Breast epithelium (tissue), 4 donors: ENCODE results near the gene TBRG4. TPM values are rescaled to one million over a fixed set of nuclear protein-coding genes. Genes with fewer than 3 reads are reported as not detected.
A peak's percentile ranks its signal among the peaks of the same experiment; 100 is the strongest.

Experiments used
- DNase-seq, 2 donors: peaks; one replicate each; pipeline ENCODE4 v3.0.0-alpha.2; 2019; ENCODE audit warnings: low spot score in 2 of 2
- H3K27ac ChIP-seq, 2 donors: fragments of 200-600 bp; sonication (generic) in 1 of 2; one replicate each; pipeline ENCODE4 v1.5.1; 2016 to 2019; ENCODE audit warnings: mild to moderate bottlenecking in 1 of 2
- H3K27me3 ChIP-seq, 2 donors: fragments of 200-600 bp; sonication (generic) in 1 of 2; one replicate each; pipeline versions ENCODE4 v1.5.1 to v1.6.0; 2017 to 2019; ENCODE audit warnings: control low read depth in 1 of 2, mild to moderate bottlenecking in 1 of 2
- H3K36me3 ChIP-seq: fragments of 200-600 bp; one replicate; pipeline ENCODE4 v1.5.1; 2019
- H3K4me1 ChIP-seq, 2 donors: fragments of 200-600 bp; sonication (generic); one replicate each; pipeline ENCODE4 v1.5.1; 2016 to 2019; ENCODE audit warnings: control low read depth in 1 of 2
- H3K4me3 ChIP-seq, 3 donors: fragments of 200-600 bp; sonication (generic); 1 replicate in 2 of 3; 2 replicates in 1 of 3; pipeline ENCODE4 v1.5.1; 2016 to 2019; ENCODE audit warnings: mild to moderate bottlenecking in 3 of 3, moderate library complexity in 2 of 3
- H3K9me3 ChIP-seq, 2 donors: fragments of 200-600 bp; sonication (generic) in 1 of 2; one replicate each; pipeline ENCODE4 v1.5.1; 2016 to 2019; ENCODE audit warnings: control low read depth in 1 of 2
- POLR2A ChIP-seq: fragments of 450-650 bp; IDR thresholded peaks from one replicate; pipeline ENCODE4 v1.6.1; 2016; ENCODE audit warnings: antibody characterized with exemption, mild to moderate bottlenecking, moderate library complexity
- POLR2AphosphoS5 ChIP-seq, 3 donors: sonication (generic); formaldehyde crosslinking; IDR thresholded peaks; one replicate each; pipeline ENCODE4 v1.6.1; 2017; ENCODE audit warnings: antibody characterized with exemption in 3 of 3
- intact Hi-C: fragments of 100-400 bp; cut with DNase I; formaldehyde crosslinking; loops from one replicate; pipeline ENCODE4 v1.15.1; 2023; ENCODE audit warnings: low total_unique reads
- total RNA-seq, 3 donors: library from RNA; depleted of rRNA; stranded (reverse); fragments of >200 nt; gene quantifications; one replicate each; pipeline ENCODE4 v1.1.0, GENCODE V29; 2016
- TF ChIP-seq, protein P1 (sequence below), 3 donors: fragments of 450-650 bp; IDR thresholded peaks; one replicate each; pipeline ENCODE4 v1.5.1; 2016 to 2017; ENCODE audit warnings: antibody characterized with exemption in 3 of 3, mild to moderate bottlenecking in 3 of 3, moderate library complexity in 3 of 3

The TBRG4 gene
- total RNA-seq, 3 donors from 2014 or later = 37.9 to 63.8 (median 62.3) TPM

DNA sequence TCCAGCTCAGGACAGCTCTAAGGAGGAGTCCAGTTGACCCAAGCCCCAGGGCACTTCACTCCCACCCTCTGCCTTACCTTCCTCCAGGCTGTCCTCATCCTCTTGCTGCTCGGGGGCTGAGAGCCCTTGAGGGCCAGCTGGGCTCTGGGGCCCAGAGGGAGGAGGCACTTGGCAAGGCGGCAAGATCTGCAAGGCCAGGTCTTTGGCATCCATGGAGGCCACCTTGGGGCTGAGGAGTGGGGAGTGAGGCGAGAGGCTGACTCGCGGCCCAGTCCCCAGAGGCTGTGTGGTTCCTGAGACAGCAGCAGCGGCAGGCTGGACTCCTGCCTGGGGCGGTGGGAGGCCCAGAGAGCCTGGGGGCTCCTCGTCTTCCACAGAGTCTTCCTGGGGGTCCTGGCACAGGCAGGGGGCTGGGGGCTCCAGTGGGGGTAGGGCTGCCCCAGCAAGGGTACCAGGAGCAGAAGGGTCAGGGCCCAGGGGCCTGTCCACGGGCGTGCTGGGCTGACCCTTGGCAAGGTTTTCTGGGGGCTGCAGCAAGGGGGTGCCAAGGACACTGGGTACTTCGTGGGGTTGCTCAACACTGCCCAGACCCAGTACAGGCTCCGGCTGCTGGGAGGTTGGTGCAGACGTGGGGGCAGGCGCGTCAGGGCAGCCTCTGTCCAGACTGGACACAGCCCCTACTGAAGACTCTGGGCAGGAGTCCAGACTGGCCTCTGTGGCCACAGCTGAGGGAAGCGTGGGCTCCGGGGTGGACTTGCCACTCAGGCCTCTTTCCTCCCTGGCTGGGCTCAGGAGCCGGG lies 29.3 kb downstream of the TBRG4 start:
- intact Hi-C loops = loop anchor here (10.0 kb wide), 1 partner anchor 1773 kb away; no protein-coding TSS in a partner anchor
- H3K4me1 ChIP-seq = no peaks in the 10 kb centered on the region
- DNase-seq = no peak
- no peaks in the 10 kb centered on the region for H3K9me3 ChIP-seq
- H3K4me3 ChIP-seq = no peak overlapping the region
- H3K27ac ChIP-seq = no peak overlapping the region
- no peaks in the 10 kb centered on the region for H3K27me3 ChIP-seq
- TF ChIP-seq POLR2A (no peak), POLR2AphosphoS5 (IDR thresholded peaks at IDR 0.05) (no peak)
- TF ChIP-seq, protein P1, sequence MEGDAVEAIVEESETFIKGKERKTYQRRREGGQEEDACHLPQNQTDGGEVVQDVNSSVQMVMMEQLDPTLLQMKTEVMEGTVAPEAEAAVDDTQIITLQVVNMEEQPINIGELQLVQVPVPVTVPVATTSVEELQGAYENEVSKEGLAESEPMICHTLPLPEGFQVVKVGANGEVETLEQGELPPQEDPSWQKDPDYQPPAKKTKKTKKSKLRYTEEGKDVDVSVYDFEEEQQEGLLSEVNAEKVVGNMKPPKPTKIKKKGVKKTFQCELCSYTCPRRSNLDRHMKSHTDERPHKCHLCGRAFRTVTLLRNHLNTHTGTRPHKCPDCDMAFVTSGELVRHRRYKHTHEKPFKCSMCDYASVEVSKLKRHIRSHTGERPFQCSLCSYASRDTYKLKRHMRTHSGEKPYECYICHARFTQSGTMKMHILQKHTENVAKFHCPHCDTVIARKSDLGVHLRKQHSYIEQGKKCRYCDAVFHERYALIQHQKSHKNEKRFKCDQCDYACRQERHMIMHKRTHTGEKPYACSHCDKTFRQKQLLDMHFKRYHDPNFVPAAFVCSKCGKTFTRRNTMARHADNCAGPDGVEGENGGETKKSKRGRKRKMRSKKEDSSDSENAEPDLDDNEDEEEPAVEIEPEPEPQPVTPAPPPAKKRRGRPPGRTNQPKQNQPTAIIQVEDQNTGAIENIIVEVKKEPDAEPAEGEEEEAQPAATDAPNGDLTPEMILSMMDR (IDR thresholded peaks at IDR 0.05) = no peak
- H3K36me3 ChIP-seq = no peaks in the 10 kb centered on the region

GRCh38 chr7:45081670-45081974 lies 29.9 kb downstream of the TBRG4 start:
- no peaks in the 10 kb centered on the region for H3K4me1 ChIP-seq
- intact Hi-C loops = loop anchor here (10.0 kb wide), 1 partner anchor 1773 kb away; no protein-coding TSS in a partner anchor
- TF ChIP-seq, protein P1 (IDR thresholded peaks at IDR 0.05) = no peak
- no peak for TF ChIP-seq POLR2AphosphoS5 (IDR thresholded peaks at IDR 0.05)
- TF ChIP-seq POLR2A = no peak
- no peak overlapping the region for H3K4me3 ChIP-seq
- no peaks in the 10 kb centered on the region for H3K36me3 ChIP-seq
- H3K9me3 ChIP-seq = no peaks in the 10 kb centered on the region
- no peaks in the 10 kb centered on the region for H3K27me3 ChIP-seq
- H3K27ac ChIP-seq = peak overlapping the region in 1 of 2 donors; percentile 12
- no peak for DNase-seq

DNA sequence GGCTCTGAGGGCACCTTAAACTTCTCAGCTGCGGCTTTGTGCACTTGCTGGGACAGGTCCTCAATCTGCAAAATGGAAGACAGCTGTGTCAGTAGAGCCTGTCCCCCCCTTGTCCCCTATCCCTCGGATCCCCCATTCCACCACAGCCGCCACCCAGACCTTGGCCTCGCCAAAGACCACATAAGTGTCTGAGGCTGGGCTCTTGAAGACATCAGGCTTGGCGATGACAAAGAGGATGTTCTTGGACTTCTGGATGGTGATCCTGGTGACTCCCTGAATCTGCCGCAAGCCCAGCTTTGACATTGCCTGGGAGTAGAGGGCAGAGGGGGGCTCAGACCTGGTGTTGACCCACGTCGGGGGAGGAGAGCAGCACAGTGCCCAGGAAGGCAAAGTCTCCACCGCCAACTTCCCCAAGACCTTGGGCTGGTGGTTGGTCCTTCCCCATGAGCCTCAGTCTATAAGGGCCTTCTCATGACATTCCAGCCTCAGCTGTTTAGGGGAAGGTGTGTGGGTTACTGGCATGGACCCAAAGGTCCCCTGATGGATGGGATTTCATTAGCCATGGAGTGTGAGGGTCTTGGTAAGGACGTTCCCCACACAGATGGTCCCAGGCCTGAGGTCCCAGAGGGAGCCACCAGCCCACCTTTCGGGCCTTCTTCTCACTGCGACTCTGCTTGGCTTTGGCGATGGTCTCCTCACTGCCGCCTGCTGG lies 30.4 kb downstream of the TBRG4 start:
- H3K9me3 ChIP-seq = no peaks in the 10 kb centered on the region
- intact Hi-C loops = loop anchor here (10.0 kb wide), 1 partner anchor 1774 kb away; no protein-coding TSS in a partner anchor
- TF ChIP-seq, protein P1 (IDR thresholded peaks at IDR 0.05) = no peak
- no peak for TF ChIP-seq POLR2AphosphoS5 (IDR thresholded peaks at IDR 0.05)
- no peak for TF ChIP-seq POLR2A
- peak overlapping the region in 1 of 2 donors; percentile 12 for H3K27ac ChIP-seq
- no peaks in the 10 kb centered on the region for H3K4me1 ChIP-seq
- H3K27me3 ChIP-seq = no peaks in the 10 kb centered on the region
- no peaks in the 10 kb centered on the region for H3K36me3 ChIP-seq
- no peak for DNase-seq
- no peak overlapping the region for H3K4me3 ChIP-seq

- DNase-seq = peak in 1 of 2 donors; percentile 7
- H3K36me3 ChIP-seq = no peaks in the 10 kb centered on the region
Measured at GRCh38 chr7:45080265-45080957, 31.1 kb downstream of the TBRG4 start.

More at GRCh38 chr7:45080265-45080957, 31.1 kb downstream of the TBRG4 start:
- no peaks in the 10 kb centered on the region for H3K27me3 ChIP-seq
- intact Hi-C loops = loop anchor here (10.0 kb wide), 1 partner anchor 1774 kb away; no protein-coding TSS in a partner anchor
- no peak overlapping the region for H3K4me3 ChIP-seq
- no peaks in the 10 kb centered on the region for H3K4me1 ChIP-seq
- no peak for TF ChIP-seq POLR2A
- no peak for TF ChIP-seq POLR2AphosphoS5 (IDR thresholded peaks at IDR 0.05)
- TF ChIP-seq, protein P1 (IDR thresholded peaks at IDR 0.05) = no peak
- H3K27ac ChIP-seq = no peak overlapping the region
- no peaks in the 10 kb centered on the region for H3K9me3 ChIP-seq
